Lower lobe of right lung (tissue), 2 donors: ENCODE measurements around the gene MYOCOS. TPM values are rescaled to one million over a fixed set of nuclear protein-coding genes. Genes with fewer than 3 reads are reported as not detected.

Experiments used
- ATAC-seq, 2 donors: fragments of 200-7000 bp; cut with Tn5 transposase; one replicate each; pipeline ENCODE4 v1.9.1; 2020 to 2022; ENCODE audit warnings: mild to moderate bottlenecking in 2 of 2, moderate library complexity in 2 of 2
- DNase-seq: peaks from one replicate; pipeline ENCODE4 v3.0.0-alpha.2; 2020
- H3K27ac ChIP-seq: fragments of 200-600 bp; one replicate; pipeline ENCODE4 v1.8.0; 2022
- H3K27me3 ChIP-seq: fragments of 200-600 bp; one replicate; pipeline ENCODE4 v1.8.0; 2022; ENCODE audit warnings: low read depth
- H3K36me3 ChIP-seq: fragments of 200-600 bp; one replicate; pipeline ENCODE4 v1.8.0; 2022; ENCODE audit warnings: mild to moderate bottlenecking
- H3K4me1 ChIP-seq: fragments of 200-600 bp; one replicate; pipeline ENCODE4 v1.8.0; 2022
- H3K4me3 ChIP-seq: fragments of 200-600 bp; one replicate; pipeline ENCODE4 v1.8.0; 2022; ENCODE audit warnings: mild to moderate bottlenecking
- H3K9me3 ChIP-seq: fragments of 200-600 bp; one replicate; pipeline ENCODE4 v1.8.0; 2022
- intact Hi-C: fragments of 100-400 bp; cut with DNase I; formaldehyde crosslinking; loops from one replicate; pipeline ENCODE4 v1.11.0; 2022
- total RNA-seq: library from RNA; stranded (reverse); fragmentation: NEBNext Ultra II Directional; extraction: Animal tissue kit (Norgen Biotek cat#: 25700); gene quantifications from one replicate; pipeline ENCODE4 v1.2.1, GENCODE V29; 2021
- TF ChIP-seq, protein P1 (sequence below): fragments of 200-600 bp; IDR thresholded peaks from one replicate; pipeline ENCODE4 v1.8.0; 2022; ENCODE audit warnings: antibody characterized with exemption, mild to moderate bottlenecking
- donor health status: DM: no; HTN: yes; CAD: no; lungs with severe emphysema.

MYOCOS gene
- total RNA-seq, 1 donor from 2014 or later = 0.18 TPM

DNA sequence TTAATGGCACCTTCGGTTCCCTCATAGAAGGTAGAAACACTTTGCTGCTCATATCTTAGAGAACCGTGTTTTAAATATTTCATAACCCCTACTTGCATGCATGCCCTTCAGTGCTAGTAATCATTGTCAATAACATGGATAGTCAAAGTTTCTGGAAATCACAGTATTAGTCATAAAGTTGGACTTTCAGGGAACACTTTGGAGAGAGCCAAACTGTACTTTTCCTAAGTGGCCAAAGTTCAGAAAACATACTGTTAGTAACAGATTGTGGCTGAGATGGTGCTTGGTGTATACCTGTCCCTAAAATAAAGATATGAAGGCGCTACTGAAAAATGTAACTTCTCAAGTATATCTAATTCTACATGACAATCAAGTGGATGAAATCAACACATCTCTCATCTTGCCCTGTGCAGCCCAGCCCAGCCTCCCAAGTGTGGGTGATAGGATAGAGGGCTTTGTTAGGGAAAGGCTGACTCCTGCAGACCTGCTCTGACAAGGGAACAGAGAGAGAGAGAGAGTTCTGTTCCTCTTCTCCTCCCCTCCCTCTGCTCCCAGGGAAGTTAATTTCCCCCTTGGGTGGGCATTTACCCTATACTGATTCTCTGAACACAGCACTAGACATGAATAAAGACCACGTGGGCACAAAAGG is 16.0 kb downstream of the MYOCOS start:
- no peak overlapping the region for H3K4me3 ChIP-seq
- no peak overlapping the region for H3K27ac ChIP-seq
- DNase-seq (no peak), ATAC-seq (peak; percentile 49 to 74)
- no peaks in the 10 kb centered on the region for H3K9me3 ChIP-seq
- TF ChIP-seq, protein P1, sequence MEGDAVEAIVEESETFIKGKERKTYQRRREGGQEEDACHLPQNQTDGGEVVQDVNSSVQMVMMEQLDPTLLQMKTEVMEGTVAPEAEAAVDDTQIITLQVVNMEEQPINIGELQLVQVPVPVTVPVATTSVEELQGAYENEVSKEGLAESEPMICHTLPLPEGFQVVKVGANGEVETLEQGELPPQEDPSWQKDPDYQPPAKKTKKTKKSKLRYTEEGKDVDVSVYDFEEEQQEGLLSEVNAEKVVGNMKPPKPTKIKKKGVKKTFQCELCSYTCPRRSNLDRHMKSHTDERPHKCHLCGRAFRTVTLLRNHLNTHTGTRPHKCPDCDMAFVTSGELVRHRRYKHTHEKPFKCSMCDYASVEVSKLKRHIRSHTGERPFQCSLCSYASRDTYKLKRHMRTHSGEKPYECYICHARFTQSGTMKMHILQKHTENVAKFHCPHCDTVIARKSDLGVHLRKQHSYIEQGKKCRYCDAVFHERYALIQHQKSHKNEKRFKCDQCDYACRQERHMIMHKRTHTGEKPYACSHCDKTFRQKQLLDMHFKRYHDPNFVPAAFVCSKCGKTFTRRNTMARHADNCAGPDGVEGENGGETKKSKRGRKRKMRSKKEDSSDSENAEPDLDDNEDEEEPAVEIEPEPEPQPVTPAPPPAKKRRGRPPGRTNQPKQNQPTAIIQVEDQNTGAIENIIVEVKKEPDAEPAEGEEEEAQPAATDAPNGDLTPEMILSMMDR = no peak
- H3K27me3 ChIP-seq = no peaks in the 10 kb centered on the region
- H3K36me3 ChIP-seq = no peaks in the 10 kb centered on the region
- intact Hi-C loops = no loop called here
- H3K4me1 ChIP-seq = no peaks in the 10 kb centered on the region

DNA sequence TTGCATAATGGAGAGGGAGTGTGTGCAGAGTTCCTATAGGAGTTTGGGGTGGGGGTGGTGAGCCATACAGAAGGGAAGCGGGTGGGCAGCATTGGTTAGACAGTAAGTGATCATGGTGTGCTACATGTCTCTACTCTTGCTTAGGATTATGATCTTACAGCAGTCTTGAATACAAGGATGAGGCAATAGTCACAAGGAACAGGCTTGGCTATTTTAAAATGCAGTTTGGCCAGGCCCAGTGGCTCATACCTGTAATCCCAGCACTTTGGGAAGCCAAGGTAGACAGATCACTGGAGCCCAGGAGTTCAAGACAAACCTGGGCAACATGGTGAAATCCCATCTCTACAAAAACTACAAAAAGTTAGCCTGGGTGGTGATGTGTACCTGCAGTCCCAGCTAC is 18.2 kb downstream of the MYOCOS start:
- Histone ChIP-seq H3K27ac (no peak overlapping the region), H3K4me3 (no peak overlapping the region), H3K4me1 (peaks cover 10% of the 10 kb centered on the region), H3K9me3 (no peaks in the 10 kb centered on the region), H3K36me3 (no peaks in the 10 kb centered on the region), H3K27me3 (no peaks in the 10 kb centered on the region)
- intact Hi-C loops = no loop called here
- no peak for DNase-seq
- ATAC-seq = no peak
- TF ChIP-seq, protein P1 = no peak

DNA sequence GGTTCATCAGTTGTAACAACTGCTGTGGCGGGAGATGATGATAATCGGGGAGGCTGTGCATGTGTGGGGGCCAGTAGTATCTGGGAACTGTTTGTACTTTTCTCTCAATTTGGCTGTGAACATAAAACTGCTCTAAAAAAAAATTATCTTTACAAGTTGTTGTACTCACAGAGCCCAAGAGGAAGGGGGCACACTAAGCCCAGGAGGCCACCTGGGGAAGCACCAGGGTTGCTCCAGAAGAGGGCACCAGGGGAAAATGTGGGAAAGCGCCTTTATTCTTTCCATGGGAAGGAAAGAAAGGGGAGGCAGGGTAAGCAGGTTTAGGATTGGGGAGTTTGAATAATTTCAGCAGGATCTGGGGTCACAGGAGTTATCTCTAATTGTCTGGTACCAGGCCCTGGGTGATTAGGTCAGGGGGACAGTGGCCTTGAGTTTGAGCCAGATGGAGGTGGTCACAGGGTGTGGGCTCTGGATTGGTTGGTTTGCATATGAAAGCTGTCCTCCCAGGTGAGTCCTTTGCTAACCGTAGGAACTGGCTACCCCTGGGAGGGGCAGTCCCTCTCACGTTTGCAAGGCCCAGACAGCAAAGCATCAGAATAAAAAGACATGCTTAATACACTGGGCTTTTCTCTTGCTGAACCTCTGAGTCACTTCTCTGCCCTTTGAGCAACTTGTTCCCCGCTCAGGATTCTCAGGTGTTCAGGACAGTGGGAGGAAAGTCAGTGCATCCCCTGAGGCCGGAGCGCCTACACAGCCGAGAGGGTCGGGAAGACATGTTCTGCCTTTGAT is 19.2 kb downstream of the MYOCOS start:
- Histone ChIP-seq H3K4me3 (no peak overlapping the region), H3K27me3 (no peaks in the 10 kb centered on the region), H3K36me3 (no peaks in the 10 kb centered on the region), H3K4me1 (peaks cover 15% of the 10 kb centered on the region), H3K27ac (no peak overlapping the region), H3K9me3 (no peaks in the 10 kb centered on the region)
- TF ChIP-seq, protein P1 = no peak
- intact Hi-C loops = no loop called here
- DNase-seq (no peak), ATAC-seq (no peak)

DNA sequence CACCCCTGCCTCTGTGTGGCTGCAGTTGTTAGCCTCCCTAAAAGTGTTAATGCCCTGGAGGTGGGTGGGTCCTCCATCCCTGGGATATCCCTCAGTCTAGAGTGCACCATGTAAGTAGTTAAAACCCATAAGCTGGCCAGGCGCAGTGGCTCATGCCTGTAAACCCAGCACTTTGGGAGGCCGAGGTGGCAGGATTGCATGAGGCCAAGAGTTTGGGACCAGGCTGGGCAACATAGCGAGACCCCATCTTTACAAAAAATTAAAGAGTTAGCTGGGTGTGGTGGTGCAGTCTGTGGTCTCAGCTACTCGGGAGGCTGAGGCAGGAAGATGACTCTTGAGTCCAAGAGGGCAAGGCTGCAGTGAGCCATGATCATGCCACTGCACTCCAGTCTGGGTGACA is 20.2 kb downstream of the MYOCOS start:
- ATAC-seq = no peak
- intact Hi-C loops = no loop called here

DNA sequence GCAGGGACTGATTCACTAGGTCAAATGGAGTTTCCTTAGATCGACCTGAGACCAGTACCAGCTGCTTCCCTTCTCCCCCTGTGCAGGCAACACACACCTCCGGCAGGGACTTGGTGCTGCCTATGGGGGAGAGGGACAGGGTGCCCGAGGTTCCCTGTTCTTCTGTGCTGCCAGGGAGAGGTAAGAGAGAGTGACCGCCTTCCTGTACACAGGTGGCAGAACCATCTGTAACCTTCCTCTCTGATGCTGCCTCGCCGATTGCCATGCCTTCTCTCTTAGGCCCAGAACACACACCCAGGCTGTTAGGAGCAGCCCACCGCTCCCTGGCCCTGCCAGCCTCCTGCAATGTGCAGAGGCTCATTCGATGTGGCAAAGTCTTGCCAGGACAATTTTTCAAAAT is 21.1 kb downstream of the MYOCOS start:
- no peak for ATAC-seq
- Histone ChIP-seq H3K9me3 (no peaks in the 10 kb centered on the region), H3K27me3 (no peaks in the 10 kb centered on the region), H3K36me3 (no peaks in the 10 kb centered on the region), H3K27ac (no peak overlapping the region), H3K4me1 (peaks cover 15% of the 10 kb centered on the region), H3K4me3 (no peak overlapping the region)
- TF ChIP-seq, protein P1 = no peak
- DNase-seq = no peak
- intact Hi-C loops = no loop called here

More for the DNA sequence above, 20.2 kb downstream of the MYOCOS start:
- TF ChIP-seq, protein P1 = no peak
- no peaks in the 10 kb centered on the region for H3K36me3 ChIP-seq
- H3K4me1 ChIP-seq = peaks cover 15% of the 10 kb centered on the region
- no peaks in the 10 kb centered on the region for H3K27me3 ChIP-seq
- H3K4me3 ChIP-seq = no peak overlapping the region
- no peaks in the 10 kb centered on the region for H3K9me3 ChIP-seq
- no peak for DNase-seq
- no peak overlapping the region for H3K27ac ChIP-seq
